GM23338 (cell line): ENCODE measurements around the gene KCTD4. TPM values are rescaled to one million over a fixed set of nuclear protein-coding genes. Genes with fewer than 3 reads are reported as not detected.

ENCODE experiments used
- ATAC-seq: fragments of 200-7000 bp; cut with Tn5 transposase; 3 replicates; pipeline ENCODE4 v1.9.1; 2020
- DNase-seq: peaks from one replicate; pipeline ENCODE4 v3.0.0-alpha.2; 2015; ENCODE audit warnings: low spot score
- H2AFZ ChIP-seq: fragments of 200-600 bp; sonication (generic); 2 replicates; pipeline ENCODE4 v1.8.0; 2016; ENCODE audit warnings: antibody characterized with exemption, mild to moderate bottlenecking, moderate library complexity
- H3F3A ChIP-seq: fragments of 200-600 bp; sonication (generic); replicated peaks from 2 replicates; pipeline ENCODE4 v1.8.0; 2017; ENCODE audit warnings: antibody characterized with exemption, mixed run types, low read depth
- H3K27ac ChIP-seq: fragments of 200-600 bp; sonication (generic); 2 replicates; pipeline ENCODE4 v1.6.1; 2016; ENCODE audit warnings: low read depth
- H3K27me3 ChIP-seq: fragments of 200-600 bp; sonication (generic); 2 replicates; pipeline ENCODE4 v1.8.0; 2016; ENCODE audit warnings: mild to moderate bottlenecking, mixed run types, moderate library complexity; ENCODE audit not compliant: insufficient read depth
- H3K36me3 ChIP-seq: fragments of 200-600 bp; sonication (generic); 2 replicates; pipeline ENCODE4 v1.8.0; 2016; ENCODE audit warnings: mild to moderate bottlenecking; ENCODE audit not compliant: insufficient read depth
- H3K4me1 ChIP-seq: fragments of 200-600 bp; sonication (generic); 2 replicates; pipeline ENCODE4 v1.8.0; 2016; ENCODE audit warnings: mild to moderate bottlenecking, moderate library complexity; ENCODE audit not compliant: insufficient read depth
- H3K4me2 ChIP-seq: fragments of 200-600 bp; sonication (generic); 2 replicates; pipeline ENCODE4 v1.7.1; 2017; ENCODE audit warnings: mixed run types
- H3K4me3 ChIP-seq: fragments of 200-600 bp; sonication (generic); 2 replicates; pipeline ENCODE4 v1.6.1; 2016; ENCODE audit warnings: mixed run types
- H3K79me2 ChIP-seq: fragments of 200-600 bp; sonication (generic); replicated peaks from 2 replicates; pipeline ENCODE4 v1.8.0; 2017; ENCODE audit warnings: mild to moderate bottlenecking; ENCODE audit not compliant: insufficient read depth
- H3K9me2 ChIP-seq: fragments of 200-600 bp; sonication (generic); 2 replicates; pipeline ENCODE4 v1.8.0; 2017; ENCODE audit not compliant: insufficient read depth
- H4K20me1 ChIP-seq: fragments of 200-600 bp; sonication (generic); replicated peaks from 2 replicates; pipeline ENCODE4 v1.8.0; 2017; ENCODE audit warnings: mild to moderate bottlenecking; ENCODE audit not compliant: insufficient read depth
- H3K27ac Mint-ChIP-seq: 2 replicates; pipeline ENCODE4 v1.8.0; 2020; ENCODE audit warnings: inconsistent platforms, mild to moderate bottlenecking, moderate library complexity, mixed read lengths
- H3K27me3 Mint-ChIP-seq: 3 replicates; pipeline ENCODE4 v1.8.0; 2022; ENCODE audit warnings: low read depth, mild to moderate bottlenecking, moderate library complexity, mixed read lengths, inconsistent platforms; ENCODE audit not compliant: insufficient read depth, poor library complexity
- H3K36me3 Mint-ChIP-seq: 3 replicates; pipeline ENCODE4 v1.8.0; 2021; ENCODE audit warnings: low read depth, mild to moderate bottlenecking, inconsistent platforms, moderate library complexity, mixed read lengths
- H3K4me1 Mint-ChIP-seq: 3 replicates; pipeline ENCODE4 v1.8.0; 2020; ENCODE audit warnings: mild to moderate bottlenecking, inconsistent platforms, mixed read lengths
- H3K4me3 Mint-ChIP-seq: 3 replicates; pipeline ENCODE4 v1.8.0; 2021; ENCODE audit warnings: moderate library complexity, mild to moderate bottlenecking, inconsistent platforms, mixed read lengths
- H3K9me3 Mint-ChIP-seq: 3 replicates; pipeline ENCODE4 v1.8.0; 2020; ENCODE audit warnings: moderate library complexity, mild to moderate bottlenecking, inconsistent platforms, mixed read lengths
- CREB1 ChIP-seq: fragments of 250-450 bp; sonication (Bioruptor Pico); IDR thresholded peaks from 2 replicates; pipeline ENCODE4 v1.5.0; 2020; ENCODE audit warnings: low read depth, mild to moderate bottlenecking, moderate library complexity
- EZH2 ChIP-seq: fragments of 200-600 bp; sonication (generic); IDR thresholded peaks from one replicate; pipeline ENCODE4 v1.8.0; 2017; ENCODE audit warnings: antibody characterized with exemption, mild to moderate bottlenecking, low read depth; ENCODE audit not compliant: unreplicated experiment
- EZH2phosphoT487 ChIP-seq: fragments of 200-600 bp; sonication (generic); IDR thresholded peaks from one replicate; pipeline ENCODE4 v1.8.1; 2018; ENCODE audit warnings: antibody characterized with exemption; ENCODE audit not compliant: unreplicated experiment
- JUNB ChIP-seq: IDR thresholded peaks from one replicate; pipeline ENCODE4 v1.6.1; 2016; ENCODE audit warnings: antibody characterized with exemption; ENCODE audit not compliant: unreplicated experiment
- STAT1 ChIP-seq: IDR thresholded peaks from one replicate; pipeline ENCODE4 v1.6.1; 2016; ENCODE audit warnings: antibody characterized with exemption; ENCODE audit not compliant: unreplicated experiment
- ZNF331 ChIP-seq: fragments of 250-450 bp; sonication (Bioruptor Pico); IDR thresholded peaks from 2 replicates; pipeline ENCODE4 v1.5.0; 2020; ENCODE audit warnings: low read depth, mild to moderate bottlenecking, moderate library complexity
- polyA plus RNA-seq: library from polyadenylated mRNA; unstranded; fragments of >200 nt; fragmentation: Nextera tagmentation; extraction: Ambion mirVana; gene quantifications from 2 replicates; pipeline ENCODE4 v1.2.1, GENCODE V29; 2016
- total RNA-seq: library from RNA; depleted of rRNA; stranded (reverse); fragments of >200 nt; shearing (Covaris generic); gene quantifications from 2 replicates; pipeline ENCODE4 v1.2.3, GENCODE V29; 2014
- TF ChIP-seq, protein P1 (sequence below): IDR thresholded peaks from one replicate; pipeline ENCODE4 v1.6.1; 2018; ENCODE audit warnings: antibody characterized with exemption; ENCODE audit not compliant: unreplicated experiment
- TF ChIP-seq, protein P2 (sequence below): fragments of 250-450 bp; sonication (Bioruptor Pico); IDR thresholded peaks from 2 replicates; pipeline ENCODE4 v1.5.0; 2020; ENCODE audit warnings: mild to moderate bottlenecking, moderate library complexity

Gene KCTD4
- total and polyA plus RNA-seq, 2 experiments from 2014 or later, result 0.24 TPM; not detected in 1

DNA sequence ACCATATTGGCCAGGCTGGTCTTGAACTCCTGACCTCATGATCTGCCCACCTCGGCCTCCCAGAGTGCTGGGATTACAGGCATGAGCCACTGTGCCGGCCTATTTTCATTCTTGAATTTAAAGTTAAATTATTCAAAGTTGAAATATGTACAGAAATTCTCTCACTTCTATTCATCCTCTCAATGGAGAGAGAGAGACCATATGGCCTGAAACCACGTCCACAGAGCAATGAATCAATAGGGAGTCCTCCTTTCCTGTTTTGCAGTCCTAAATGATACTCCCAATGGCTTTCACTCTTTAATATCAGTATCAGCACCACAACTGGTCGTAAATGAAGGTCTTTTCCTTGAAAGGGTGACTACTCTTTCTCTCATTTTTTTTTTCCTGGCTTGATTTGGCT lies 30.5 kb upstream of the KCTD4 start (continued):
- TF ChIP-seq EZH2 (no peak), CREB1 (CRISPR knock-in tag) (no peak), ZNF331 (CRISPR knock-in tag) (no peak), JUNB (no peak)

DNA sequence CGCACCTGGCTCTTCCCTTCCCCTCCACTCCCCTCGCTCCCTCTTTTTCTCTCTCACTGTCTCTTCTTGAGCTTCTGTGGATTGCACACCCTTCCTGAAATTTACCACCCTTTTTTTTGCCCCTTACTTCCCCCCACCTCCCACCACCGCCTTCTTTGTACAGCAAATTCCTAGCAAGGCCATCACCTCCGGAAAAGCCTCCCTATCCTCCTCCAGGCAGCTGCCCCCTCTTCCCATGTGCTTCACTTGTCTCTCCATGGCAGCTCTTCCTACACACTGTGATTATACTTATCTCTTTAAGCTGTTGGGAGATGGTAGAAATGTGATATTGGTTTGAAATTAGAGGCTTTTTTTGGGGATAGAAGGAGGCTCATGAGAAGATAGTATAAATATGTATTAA lies 28.3 kb upstream of the KCTD4 start:
- H3F3A ChIP-seq, result no peaks in the 10 kb centered on the region
- no peaks in the 10 kb centered on the region for H3K36me3 ChIP-seq
- Mint-ChIP-seq H3K4me1 (peaks cover 15% of the 10 kb centered on the region), H3K9me3 (no peaks in the 10 kb centered on the region; the same call in 2 of the 3 replicates), H3K4me3 (no peak overlapping the region), H3K27ac (no peak overlapping the region), H3K36me3 (no peaks in the 10 kb centered on the region), H3K27me3 (peaks cover 3% of the 10 kb centered on the region)
- no peak for DNase-seq
- peaks cover 3% of the 10 kb centered on the region for H4K20me1 ChIP-seq
- peaks cover 11% of the 10 kb centered on the region for H3K4me1 ChIP-seq
- no peak for ATAC-seq
- no peak overlapping the region for H3K27ac ChIP-seq
- no peaks in the 10 kb centered on the region for H3K9me2 ChIP-seq
- no peak overlapping the region for H2AFZ ChIP-seq
- TF ChIP-seq STAT1 (no peak), CREB1 (CRISPR knock-in tag) (no peak), ZNF331 (CRISPR knock-in tag) (no peak), EZH2 (no peak), EZH2phosphoT487 (no peak)
- TF ChIP-seq, protein P1, sequence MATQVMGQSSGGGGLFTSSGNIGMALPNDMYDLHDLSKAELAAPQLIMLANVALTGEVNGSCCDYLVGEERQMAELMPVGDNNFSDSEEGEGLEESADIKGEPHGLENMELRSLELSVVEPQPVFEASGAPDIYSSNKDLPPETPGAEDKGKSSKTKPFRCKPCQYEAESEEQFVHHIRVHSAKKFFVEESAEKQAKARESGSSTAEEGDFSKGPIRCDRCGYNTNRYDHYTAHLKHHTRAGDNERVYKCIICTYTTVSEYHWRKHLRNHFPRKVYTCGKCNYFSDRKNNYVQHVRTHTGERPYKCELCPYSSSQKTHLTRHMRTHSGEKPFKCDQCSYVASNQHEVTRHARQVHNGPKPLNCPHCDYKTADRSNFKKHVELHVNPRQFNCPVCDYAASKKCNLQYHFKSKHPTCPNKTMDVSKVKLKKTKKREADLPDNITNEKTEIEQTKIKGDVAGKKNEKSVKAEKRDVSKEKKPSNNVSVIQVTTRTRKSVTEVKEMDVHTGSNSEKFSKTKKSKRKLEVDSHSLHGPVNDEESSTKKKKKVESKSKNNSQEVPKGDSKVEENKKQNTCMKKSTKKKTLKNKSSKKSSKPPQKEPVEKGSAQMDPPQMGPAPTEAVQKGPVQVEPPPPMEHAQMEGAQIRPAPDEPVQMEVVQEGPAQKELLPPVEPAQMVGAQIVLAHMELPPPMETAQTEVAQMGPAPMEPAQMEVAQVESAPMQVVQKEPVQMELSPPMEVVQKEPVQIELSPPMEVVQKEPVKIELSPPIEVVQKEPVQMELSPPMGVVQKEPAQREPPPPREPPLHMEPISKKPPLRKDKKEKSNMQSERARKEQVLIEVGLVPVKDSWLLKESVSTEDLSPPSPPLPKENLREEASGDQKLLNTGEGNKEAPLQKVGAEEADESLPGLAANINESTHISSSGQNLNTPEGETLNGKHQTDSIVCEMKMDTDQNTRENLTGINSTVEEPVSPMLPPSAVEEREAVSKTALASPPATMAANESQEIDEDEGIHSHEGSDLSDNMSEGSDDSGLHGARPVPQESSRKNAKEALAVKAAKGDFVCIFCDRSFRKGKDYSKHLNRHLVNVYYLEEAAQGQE, result no peak
- TF ChIP-seq, protein P2, sequence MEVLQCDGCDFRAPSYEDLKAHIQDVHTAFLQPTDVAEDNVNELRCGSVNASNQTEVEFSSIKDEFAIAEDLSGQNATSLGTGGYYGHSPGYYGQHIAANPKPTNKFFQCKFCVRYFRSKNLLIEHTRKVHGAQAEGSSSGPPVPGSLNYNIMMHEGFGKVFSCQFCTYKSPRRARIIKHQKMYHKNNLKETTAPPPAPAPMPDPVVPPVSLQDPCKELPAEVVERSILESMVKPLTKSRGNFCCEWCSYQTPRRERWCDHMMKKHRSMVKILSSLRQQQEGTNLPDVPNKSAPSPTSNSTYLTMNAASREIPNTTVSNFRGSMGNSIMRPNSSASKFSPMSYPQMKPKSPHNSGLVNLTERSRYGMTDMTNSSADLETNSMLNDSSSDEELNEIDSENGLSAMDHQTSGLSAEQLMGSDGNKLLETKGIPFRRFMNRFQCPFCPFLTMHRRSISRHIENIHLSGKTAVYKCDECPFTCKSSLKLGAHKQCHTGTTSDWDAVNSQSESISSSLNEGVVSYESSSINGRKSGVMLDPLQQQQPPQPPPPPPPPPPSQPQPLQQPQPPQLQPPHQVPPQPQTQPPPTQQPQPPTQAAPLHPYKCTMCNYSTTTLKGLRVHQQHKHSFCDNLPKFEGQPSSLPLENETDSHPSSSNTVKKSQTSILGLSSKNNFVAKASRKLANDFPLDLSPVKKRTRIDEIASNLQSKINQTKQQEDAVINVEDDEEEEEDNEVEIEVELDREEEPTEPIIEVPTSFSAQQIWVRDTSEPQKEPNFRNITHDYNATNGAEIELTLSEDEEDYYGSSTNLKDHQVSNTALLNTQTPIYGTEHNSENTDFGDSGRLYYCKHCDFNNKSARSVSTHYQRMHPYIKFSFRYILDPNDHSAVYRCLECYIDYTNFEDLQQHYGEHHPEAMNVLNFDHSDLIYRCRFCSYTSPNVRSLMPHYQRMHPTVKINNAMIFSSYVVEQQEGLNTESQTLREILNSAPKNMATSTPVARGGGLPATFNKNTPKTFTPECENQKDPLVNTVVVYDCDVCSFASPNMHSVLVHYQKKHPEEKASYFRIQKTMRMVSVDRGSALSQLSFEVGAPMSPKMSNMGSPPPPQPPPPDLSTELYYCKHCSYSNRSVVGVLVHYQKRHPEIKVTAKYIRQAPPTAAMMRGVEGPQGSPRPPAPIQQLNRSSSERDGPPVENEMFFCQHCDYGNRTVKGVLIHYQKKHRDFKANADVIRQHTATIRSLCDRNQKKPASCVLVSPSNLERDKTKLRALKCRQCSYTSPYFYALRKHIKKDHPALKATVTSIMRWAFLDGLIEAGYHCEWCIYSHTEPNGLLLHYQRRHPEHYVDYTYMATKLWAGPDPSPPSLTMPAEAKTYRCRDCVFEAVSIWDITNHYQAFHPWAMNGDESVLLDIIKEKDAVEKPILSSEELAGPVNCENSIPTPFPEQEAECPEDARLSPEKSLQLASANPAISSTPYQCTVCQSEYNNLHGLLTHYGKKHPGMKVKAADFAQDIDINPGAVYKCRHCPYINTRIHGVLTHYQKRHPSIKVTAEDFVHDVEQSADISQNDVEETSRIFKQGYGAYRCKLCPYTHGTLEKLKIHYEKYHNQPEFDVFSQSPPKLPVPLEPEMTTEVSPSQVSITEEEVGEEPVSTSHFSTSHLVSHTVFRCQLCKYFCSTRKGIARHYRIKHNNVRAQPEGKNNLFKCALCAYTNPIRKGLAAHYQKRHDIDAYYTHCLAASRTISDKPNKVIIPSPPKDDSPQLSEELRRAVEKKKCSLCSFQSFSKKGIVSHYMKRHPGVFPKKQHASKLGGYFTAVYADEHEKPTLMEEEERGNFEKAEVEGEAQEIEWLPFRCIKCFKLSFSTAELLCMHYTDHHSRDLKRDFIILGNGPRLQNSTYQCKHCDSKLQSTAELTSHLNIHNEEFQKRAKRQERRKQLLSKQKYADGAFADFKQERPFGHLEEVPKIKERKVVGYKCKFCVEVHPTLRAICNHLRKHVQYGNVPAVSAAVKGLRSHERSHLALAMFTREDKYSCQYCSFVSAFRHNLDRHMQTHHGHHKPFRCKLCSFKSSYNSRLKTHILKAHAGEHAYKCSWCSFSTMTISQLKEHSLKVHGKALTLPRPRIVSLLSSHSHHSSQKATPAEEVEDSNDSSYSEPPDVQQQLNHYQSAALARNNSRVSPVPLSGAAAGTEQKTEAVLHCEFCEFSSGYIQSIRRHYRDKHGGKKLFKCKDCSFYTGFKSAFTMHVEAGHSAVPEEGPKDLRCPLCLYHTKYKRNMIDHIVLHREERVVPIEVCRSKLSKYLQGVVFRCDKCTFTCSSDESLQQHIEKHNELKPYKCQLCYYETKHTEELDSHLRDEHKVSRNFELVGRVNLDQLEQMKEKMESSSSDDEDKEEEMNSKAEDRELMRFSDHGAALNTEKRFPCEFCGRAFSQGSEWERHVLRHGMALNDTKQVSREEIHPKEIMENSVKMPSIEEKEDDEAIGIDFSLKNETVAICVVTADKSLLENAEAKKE (CRISPR knock-in tag), result no peak
- no peaks in the 10 kb centered on the region; the same call in 1 of the 2 replicates for H3K79me2 ChIP-seq
- H3K4me2 ChIP-seq, result no peak overlapping the region
- no peaks in the 10 kb centered on the region for H3K27me3 ChIP-seq
- H3K4me3 ChIP-seq, result no peak overlapping the region
